GM21786 (cell line): Measurements from ENCODE around the gene DNAAF2.
"Not testable (repeated sequence)": the region's sequence is repeated elsewhere in the genome, so short reads cannot be mapped to it uniquely, and the experiment has no call there.

Source experiments
- ATAC-seq: cut with Tn5 transposase; IDR thresholded peaks from one replicate; pipeline ENCODE4 v1.9.1; 2021; ENCODE audit not compliant: unreplicated experiment

The DNAAF2 gene

DNA sequence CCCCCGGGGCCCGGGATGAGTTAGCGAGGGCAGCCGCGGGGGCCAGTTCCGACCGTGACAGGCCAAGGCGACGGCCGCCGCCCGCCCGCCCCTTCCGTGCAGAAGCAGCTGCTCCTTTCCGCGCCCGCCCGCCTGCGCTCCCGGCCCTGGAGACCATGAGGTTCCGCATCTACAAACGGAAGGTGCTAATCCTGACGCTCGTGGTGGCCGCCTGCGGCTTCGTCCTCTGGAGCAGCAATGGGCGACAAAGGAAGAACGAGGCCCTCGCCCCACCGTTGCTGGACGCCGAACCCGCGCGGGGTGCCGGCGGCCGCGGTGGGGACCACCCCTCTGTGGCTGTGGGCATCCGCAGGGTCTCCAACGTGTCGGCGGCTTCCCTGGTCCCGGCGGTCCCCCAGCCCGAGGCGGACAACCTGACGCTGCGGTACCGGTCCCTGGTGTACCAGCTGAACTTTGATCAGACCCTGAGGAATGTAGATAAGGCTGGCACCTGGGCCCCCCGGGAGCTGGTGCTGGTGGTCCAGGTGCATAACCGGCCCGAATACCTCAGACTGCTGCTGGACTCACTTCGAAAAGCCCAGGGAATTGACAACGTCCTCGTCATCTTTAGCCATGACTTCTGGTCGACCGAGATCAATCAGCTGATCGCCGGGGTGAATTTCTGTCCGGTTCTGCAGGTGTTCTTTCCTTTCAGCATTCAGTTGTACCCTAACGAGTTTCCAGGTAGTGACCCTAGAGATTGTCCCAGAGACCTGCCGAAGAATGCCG lies 13.7 kb downstream of the DNAAF2 start:
- peak; percentile 12 for ATAC-seq

GRCh38 chr14:49620182-49621113 lies 14.6 kb downstream of the DNAAF2 start, which contains the start of the genes MGAT2 and RPL36AL:
Gene MGAT2, plus strand, starts transcription at chr14:49620799. Its CDS starts 470 bp downstream, at chr14:49621269.
Gene RPL36AL, minus strand, starts transcription at chr14:49620626. Its CDS starts 1,522 bp downstream, at chr14:49619104.
- ATAC-seq, result peak; percentile 94

DNA sequence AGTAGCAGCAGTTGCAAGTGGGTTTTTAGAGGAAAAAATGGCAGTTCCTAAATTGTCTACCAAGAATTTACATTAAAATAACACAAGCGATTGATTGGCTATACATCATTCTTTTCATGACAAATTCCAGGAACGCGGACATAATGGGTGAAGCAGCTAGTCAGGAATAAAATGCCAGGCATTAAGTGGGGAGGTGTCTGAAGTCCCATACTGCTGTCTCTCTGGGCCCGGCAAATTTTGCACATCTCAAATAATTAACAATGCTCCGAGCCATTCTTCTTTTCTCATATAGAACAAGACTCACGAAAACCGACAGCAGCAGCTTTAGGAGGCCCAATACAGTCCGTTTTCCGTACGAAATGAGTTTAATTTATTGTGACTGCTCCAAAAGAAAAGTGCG lies 15.3 kb downstream of the DNAAF2 start:
- ATAC-seq, result no peak

GRCh38 chr14:49619273-49619672 lies 15.8 kb downstream of the DNAAF2 start:
- not testable (repeated sequence) for ATAC-seq

DNA sequence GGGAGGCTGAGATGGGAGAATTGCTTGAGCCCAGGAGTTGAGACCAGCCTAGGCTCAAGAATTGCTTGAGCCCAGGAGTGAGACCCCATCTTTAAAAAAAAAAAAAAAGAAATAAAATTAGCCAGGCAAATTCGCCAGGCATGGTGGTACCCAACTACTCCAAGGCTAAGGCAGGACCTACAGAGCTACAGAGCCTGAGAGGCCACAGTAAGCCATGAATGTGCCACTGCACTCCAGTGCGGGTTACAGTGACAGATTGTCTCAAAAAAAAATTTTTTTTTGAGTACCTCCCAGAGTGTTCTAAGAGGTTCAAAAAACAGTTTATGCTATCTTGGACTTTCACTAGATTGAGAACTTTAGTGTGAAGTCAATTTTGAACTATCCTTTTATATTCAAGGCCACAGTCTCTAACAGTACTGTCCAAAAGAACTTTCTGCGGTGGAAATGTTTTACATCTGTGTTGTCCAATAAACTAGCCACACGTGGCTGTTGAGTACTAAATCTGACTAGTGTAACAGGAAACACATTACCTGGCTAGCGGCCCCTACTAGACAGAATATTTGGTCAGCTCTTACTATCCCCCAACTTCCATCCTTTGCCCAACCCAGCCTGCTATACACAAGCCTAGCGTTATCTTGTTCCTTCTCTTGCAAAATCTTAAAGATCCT lies 17.1 kb downstream of the DNAAF2 start:
- ATAC-seq, result no peak

GRCh38 chr14:49615776-49616175 lies 19.3 kb downstream of the DNAAF2 start:
- ATAC-seq, result no peak

GRCh38 chr14:49614196-49614595 lies 20.8 kb downstream of the DNAAF2 start:
- ATAC-seq, result no peak

GRCh38 chr14:49612671-49613070 lies 22.4 kb downstream of the DNAAF2 start:
- ATAC-seq, result no peak

DNA sequence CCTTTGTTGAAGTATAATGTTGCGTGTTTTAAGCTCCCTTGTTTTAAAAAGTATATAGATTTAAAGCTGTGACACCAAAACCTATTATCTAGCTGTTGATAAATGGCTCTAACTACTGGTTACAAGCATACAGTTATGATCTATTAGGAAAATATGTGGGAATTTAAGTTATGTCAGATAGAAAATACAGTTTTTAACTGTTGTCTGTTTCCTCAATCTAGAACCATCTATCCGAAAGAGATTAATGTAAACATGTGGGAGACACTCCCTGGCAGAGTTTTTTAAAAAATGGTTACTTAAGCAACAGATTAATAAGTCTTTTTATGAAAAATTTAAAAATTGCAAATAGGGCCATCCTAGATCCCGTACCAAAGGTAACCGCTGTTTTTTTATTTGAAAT lies 22.8 kb downstream of the DNAAF2 start:
- no peak for ATAC-seq

- ATAC-seq, result no peak
Measured at GRCh38 chr14:49607583-49607982, 27.5 kb downstream of the DNAAF2 start.

DNA sequence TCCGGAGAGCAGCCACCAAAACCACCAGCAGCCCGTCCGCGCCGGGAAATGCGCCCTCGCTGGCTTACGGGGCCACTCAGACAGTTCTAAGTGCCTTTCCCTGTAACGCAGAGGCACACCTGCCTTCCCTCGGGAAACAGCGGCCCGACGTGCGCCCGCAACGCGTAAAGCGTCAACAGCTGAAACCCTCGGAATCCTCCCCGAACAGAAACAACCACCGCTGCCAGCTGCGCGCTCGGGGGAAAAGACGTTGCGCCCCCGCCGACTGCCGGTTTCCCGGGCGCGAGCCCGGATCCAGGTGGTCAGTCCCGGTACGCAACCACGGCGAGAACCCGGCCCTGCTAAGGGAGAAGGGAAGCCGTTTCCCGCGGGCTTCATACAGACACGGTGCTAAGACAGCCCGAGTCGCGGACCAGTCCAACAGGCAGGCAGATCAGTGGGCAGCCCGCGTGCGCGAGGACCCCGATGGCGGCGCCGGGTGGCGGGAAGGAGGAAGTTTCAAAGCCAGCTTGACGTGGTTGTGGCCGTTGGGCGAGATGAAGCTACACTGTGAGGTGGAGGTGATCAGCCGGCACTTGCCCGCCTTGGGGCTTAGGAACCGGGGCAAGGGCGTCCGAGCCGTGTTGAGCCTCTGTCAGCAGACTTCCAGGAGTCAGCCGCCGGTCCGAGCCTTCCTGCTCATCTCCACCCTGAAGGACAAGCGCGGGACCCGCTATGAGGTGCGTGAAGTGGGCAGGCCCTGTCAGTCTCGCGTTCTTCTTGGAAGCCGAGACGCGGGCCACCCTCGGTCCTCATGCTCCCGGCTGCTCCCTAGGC lies 36.4 kb downstream of the DNAAF2 start, which contains the start of gene LRR1:
Gene LRR1, plus strand, starts transcription at position 456 of the 816 bp plus-strand sequence. Its CDS starts 81 bp downstream, at position 537.
- peak; percentile 41 for ATAC-seq

- ATAC-seq, result no peak
Measured at GRCh38 chr14:49598189-49598484, 36.9 kb downstream of the DNAAF2 start.

DNA sequence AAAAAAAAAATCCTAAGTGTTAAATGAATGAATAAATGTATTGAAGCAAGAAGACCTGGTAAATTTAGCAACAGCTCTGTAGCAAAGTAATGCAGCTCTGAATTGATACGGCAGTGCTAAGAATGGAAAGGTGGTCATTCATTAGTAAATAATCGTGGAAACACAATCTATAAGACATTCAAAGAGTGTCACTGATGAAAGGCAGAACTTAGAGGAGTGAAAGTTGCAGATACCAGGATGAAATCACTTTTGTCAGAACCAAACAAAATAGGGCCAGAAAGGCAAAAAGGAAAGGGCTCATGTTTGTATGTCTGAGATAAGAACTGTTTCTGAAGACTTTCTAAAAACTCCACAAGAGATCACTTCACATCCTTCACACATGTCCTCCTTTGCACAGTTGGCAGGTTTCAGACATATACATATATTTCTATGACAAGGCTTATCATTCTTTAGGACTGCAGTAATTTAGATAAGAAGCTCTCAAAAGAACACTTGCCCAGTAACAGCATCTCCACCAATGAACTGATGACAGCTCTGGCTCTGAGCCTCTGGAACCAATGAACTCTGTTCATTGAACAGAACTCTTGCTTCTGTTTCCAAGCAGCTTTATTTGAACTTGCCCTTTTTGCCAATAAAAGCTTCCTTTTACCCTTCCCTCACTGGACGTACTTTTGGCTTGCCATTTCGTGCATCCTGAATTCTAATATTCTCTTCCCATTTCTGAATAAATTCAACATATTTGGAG lies 40.5 kb downstream of the DNAAF2 start:
- peak; percentile 36 for ATAC-seq

- no peak for ATAC-seq
Measured at GRCh38 chr14:49593016-49593415, 42.0 kb downstream of the DNAAF2 start.

GRCh38 chr14:49589387-49589786 lies 45.7 kb downstream of the DNAAF2 start:
- no peak for ATAC-seq

GRCh38 chr14:49586673-49587460 lies 48.2 kb downstream of the DNAAF2 start:
- ATAC-seq, result peak; percentile 26

GRCh38 chr14:49585803-49586672 lies 49.0 kb downstream of the DNAAF2 start, which contains the start of gene RPS29:
Gene RPS29, minus strand, starts transcription at chr14:49586380. Its CDS starts 34 bp downstream, at chr14:49586346.
- ATAC-seq, result peak; percentile 87
